Skeletal muscle tissue (tissue), 5 donors: Measurements from ENCODE around the gene GLDN. TPM values are rescaled to one million over a fixed set of nuclear protein-coding genes. Genes with fewer than 3 reads are reported as not detected.

Source experiments
- H3K27ac ChIP-seq: one replicate; pipeline ENCODE4 v1.7.0; 2013; ENCODE audit warnings: mild to moderate bottlenecking, low read depth, low read length, inconsistent platforms
- H3K27me3 ChIP-seq, 3 donors: one replicate each; pipeline ENCODE4 v1.7.0; 2013; ENCODE audit warnings: low read length in 3 of 3; ENCODE audit not compliant: control insufficient read depth in 3 of 3, insufficient read depth in 3 of 3
- H3K36me3 ChIP-seq, 3 donors: one replicate each; pipeline ENCODE4 v1.7.0; 2013; ENCODE audit warnings: low read length in 3 of 3; ENCODE audit not compliant: control insufficient read depth in 3 of 3, insufficient read depth in 3 of 3
- H3K4me1 ChIP-seq, 3 donors: one replicate each; pipeline ENCODE4 v1.7.0; 2013; ENCODE audit warnings: low read length in 3 of 3, mild to moderate bottlenecking in 3 of 3; ENCODE audit not compliant: control insufficient read depth in 3 of 3, insufficient read depth in 3 of 3
- H3K4me3 ChIP-seq, 3 donors: one replicate each; pipeline ENCODE4 v1.7.0; 2013; ENCODE audit warnings: low read length in 3 of 3
- H3K9ac ChIP-seq, 3 donors: one replicate each; pipeline ENCODE4 v1.7.0; 2013; ENCODE audit warnings: low read length in 3 of 3, mild to moderate bottlenecking in 3 of 3, moderate library complexity in 2 of 3, low read depth in 1 of 3
- H3K9me3 ChIP-seq, 3 donors: one replicate each; pipeline ENCODE4 v1.7.0; 2013; ENCODE audit warnings: low read length in 3 of 3; ENCODE audit not compliant: control insufficient read depth in 3 of 3
- small RNA-seq: library from RNA; depleted of rRNA; stranded (forward); fragments of <200 nt; gene quantifications from one replicate; pipeline ENCODE3, GENCODE V24; 2014
- total RNA-seq: library from RNA; depleted of rRNA; stranded (reverse); fragments of >200 nt; gene quantifications from one replicate; pipeline ENCODE4 v1.2.3, GENCODE V29; 2014
- donor health status: Osteomylitis.

The GLDN gene
- total RNA-seq, 1 donor from 2014 or later, result 3.7 TPM

GRCh38 chr15:51450001-51450400 is 108.5 kb downstream of the GLDN start:
- no peak overlapping the region for H3K27ac ChIP-seq
- H3K27me3 ChIP-seq, result no peaks in the 10 kb centered on the region
- no peaks in the 10 kb centered on the region for H3K4me1 ChIP-seq
- H3K9me3 ChIP-seq, result no peaks in the 10 kb centered on the region
- no peak overlapping the region for H3K9ac ChIP-seq
- peaks cover 2 to 12% (median 4%) of the 10 kb centered on the region in 3 donors for H3K36me3 ChIP-seq
- H3K4me3 ChIP-seq, result no peak overlapping the region

Small RNA genes lying within 50 kb of the gene (small RNA-seq; reads per million reads assigned to genes)
- gene AC020891.4 (not detected), gene MIR7973-1 (not detected)

Other genes starting within 250 kb of the GLDN start
- gene TNFAIP8L3, start 246.7 kb upstream of the GLDN start, total RNA-seq, result 2.1 TPM
- 0.52 TPM for gene CYP19A1, start 3.1 kb upstream of the GLDN start, total RNA-seq